K562 (cell line): ENCODE results near the gene DNAJB12. TPM values are rescaled to one million over a fixed set of nuclear protein-coding genes. Genes with fewer than 3 reads are reported as not detected.

Source experiments
- CHD7 ChIP-seq: fragments of 200-600 bp; sonication (generic); IDR thresholded peaks from one replicate; pipeline ENCODE4 v1.6.1; 2012; ENCODE audit warnings: mild to moderate bottlenecking, low read depth, low read length, inconsistent platforms
- FOS ChIP-seq: IDR thresholded peaks from 3 replicates; pipeline ENCODE4 v1.6.1; 2011; ENCODE audit not compliant: insufficient read length; ENCODE audit errors: extremely low read depth
- HNRNPK ChIP-seq: fragments of 200-400 bp; formaldehyde crosslinking; IDR thresholded peaks from one replicate; pipeline ENCODE4 v1.6.1; 2018; ENCODE audit warnings: mild to moderate bottlenecking, low read depth, low read length; ENCODE audit not compliant: poor library complexity, severe bottlenecking
- ILF3 ChIP-seq: fragments of 450-650 bp; IDR thresholded peaks from 2 replicates; pipeline ENCODE4 v1.6.1; 2018; ENCODE audit warnings: antibody characterized with exemption, mild to moderate bottlenecking, moderate library complexity, borderline replicate concordance
- RCOR1 ChIP-seq, 2 experiments: IDR thresholded peaks; 2 replicates each; pipeline ENCODE4 v1.6.1; 2012; ENCODE audit warnings: low read depth in 2 of 2, low read length in 2 of 2, borderline replicate concordance in 1 of 2, improper control_type of control experiment in 1 of 2
- TBP ChIP-seq: optimal IDR thresholded peaks from 2 replicates; pipeline ENCODE3; 2011; ENCODE audit warnings: low read depth, low read length, improper control_type of control experiment
- YY1 ChIP-seq, 3 experiments: IDR thresholded peaks; 2 replicates each; pipeline ENCODE4 v1.6.1; 2011; ENCODE audit warnings: low read length in 2 of 3, mild to moderate bottlenecking in 2 of 3, moderate library complexity in 2 of 3, borderline replicate concordance in 1 of 3, control low read depth in 1 of 3, low read depth in 1 of 3; ENCODE audit not compliant: insufficient read depth in 3 of 3, insufficient replicate concordance in 2 of 3, control insufficient read depth in 1 of 3, insufficient read length in 1 of 3; ENCODE audit errors: extremely low read depth in 1 of 3
- ZNF592 ChIP-seq: fragments of 450-650 bp; IDR thresholded peaks from 2 replicates; pipeline ENCODE4 v1.6.1; 2017; ENCODE audit warnings: antibody characterized with exemption, mild to moderate bottlenecking
- ZNF707 ChIP-seq: fragments of 250-450 bp; sonication (Bioruptor Pico); conservative IDR thresholded peaks from 2 replicates; pipeline ENCODE4 v1.8.0; 2022; ENCODE audit warnings: inconsistent platforms, mild to moderate bottlenecking, moderate library complexity
- ZNF717 ChIP-seq: fragments of 250-450 bp; sonication (Bioruptor Pico); IDR thresholded peaks from 2 replicates; pipeline ENCODE4 v1.5.0; 2021
- polyA plus RNA-seq, 8 experiments: library from polyadenylated mRNA; depleted of rRNA in 4 of 8; stranded (reverse) in 5 of 8; unstranded in 3 of 8; fragments of >200 nt; fragmentation: Nextera tagmentation in 2 of 8; fragmentation: Illumina TruSeq in 1 of 8; extraction: Ambion mirVana in 2 of 8; extraction: Trizol in 1 of 8; gene quantifications; 2 replicates each; pipeline versions ENCODE4 v1.2.1 to v1.2.3, GENCODE V29; 2011 to 2014; ENCODE audit warnings: inconsistent platforms in 1 of 8, missing spikeins in 1 of 8
- total RNA-seq, 7 experiments: library from RNA; depleted of rRNA in 6 of 7; stranded (reverse); fragments of >200 nt in 6 of 7; fragmentation: Illumina TruSeq in 2 of 7; extraction: Trizol in 2 of 7; gene quantifications; 2 replicates each; pipeline versions ENCODE4 v1.2.1 to v1.2.3, GENCODE V29; 2011 to 2021; ENCODE audit warnings: low replicate concordance in 1 of 7

The DNAJB12 gene
- total and polyA plus RNA-seq, 9 of the 15 experiments (the other 6 are each of a cell fraction or from before 2014, with no cell fraction given), result 3.5 to 31.5 (median 20.3) TPM

- no peak for TF ChIP-seq CHD7
- TF ChIP-seq ILF3, result no peak
- TF ChIP-seq TBP, result no peak
- TF ChIP-seq YY1 (IDR thresholded peaks at IDR 0.05; ENCODE audit: borderline replicate concordance in 1 of 3, control insufficient read depth in 1 of 3, extremely low read depth in 1 of 3, insufficient read depth in 3 of 3, insufficient read length in 1 of 3, insufficient replicate concordance in 2 of 3, low read depth in 1 of 3, low read length in 2 of 3), result no peak
- no peak for TF ChIP-seq HNRNPK
- no peak for TF ChIP-seq FOS
- TF ChIP-seq ZNF717 (CRISPR knock-in tag), result no peak
- peak; percentile 19 to 77; a peak in 2 of 4 replicates for TF ChIP-seq RCOR1 (IDR thresholded peaks at IDR 0.05; ENCODE audit: borderline replicate concordance in 1 of 2, low read depth in 2 of 2, low read length in 2 of 2)
- no peak for TF ChIP-seq ZNF707 (CRISPR knock-in tag)
- peak; percentile 85 for TF ChIP-seq ZNF592
These were observed 26.5 kb downstream of the DNAJB12 start (continued) for GRCh38 chr10:72328045-72328828.
